ELF-1 (cell line): ENCODE results near the gene SIAE.

Experiments used
- DNase-seq: peaks from one replicate; pipeline ENCODE4 v3.0.0-alpha.2; 2016; ENCODE audit warnings: low read depth, low spot score

Gene SIAE, protein sequence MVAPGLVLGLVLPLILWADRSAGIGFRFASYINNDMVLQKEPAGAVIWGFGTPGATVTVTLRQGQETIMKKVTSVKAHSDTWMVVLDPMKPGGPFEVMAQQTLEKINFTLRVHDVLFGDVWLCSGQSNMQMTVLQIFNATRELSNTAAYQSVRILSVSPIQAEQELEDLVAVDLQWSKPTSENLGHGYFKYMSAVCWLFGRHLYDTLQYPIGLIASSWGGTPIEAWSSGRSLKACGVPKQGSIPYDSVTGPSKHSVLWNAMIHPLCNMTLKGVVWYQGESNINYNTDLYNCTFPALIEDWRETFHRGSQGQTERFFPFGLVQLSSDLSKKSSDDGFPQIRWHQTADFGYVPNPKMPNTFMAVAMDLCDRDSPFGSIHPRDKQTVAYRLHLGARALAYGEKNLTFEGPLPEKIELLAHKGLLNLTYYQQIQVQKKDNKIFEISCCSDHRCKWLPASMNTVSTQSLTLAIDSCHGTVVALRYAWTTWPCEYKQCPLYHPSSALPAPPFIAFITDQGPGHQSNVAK

GRCh38 chr11:124673333-124674167 is at the start of gene SIAE, which contains the start of gene SPA17:
SIAE (minus strand) TSS chr11:124673739; CDS start chr11:124673708, 31 bp downstream.
SPA17 (plus strand) TSS chr11:124673904; CDS start chr11:124675265, 1,361 bp downstream.
- peak; percentile 99 for DNase-seq

- no peak for DNase-seq
Observed at GRCh38 chr11:124722176-124722575, 48.6 kb upstream of the SIAE start.

DNA sequence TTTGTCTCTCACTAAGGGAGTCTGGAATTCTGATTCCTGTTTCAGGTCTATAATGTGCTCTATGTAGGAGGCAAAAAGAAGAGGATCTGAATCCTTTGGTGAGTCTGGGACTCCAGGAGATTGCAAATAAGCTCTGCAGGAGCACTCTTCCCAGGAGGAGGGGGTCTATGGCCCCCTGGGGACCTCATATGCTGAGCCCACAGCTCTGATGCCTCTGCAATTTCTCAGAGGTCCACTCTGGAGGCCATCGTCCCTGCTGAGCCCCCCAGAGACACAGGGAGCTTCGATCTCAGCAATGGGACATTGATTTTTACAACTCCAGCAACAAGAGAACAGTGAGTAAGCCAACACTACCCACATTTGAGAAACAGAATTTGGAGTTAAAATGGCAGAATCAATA is 46.0 kb upstream of the SIAE start:
- no peak for DNase-seq

- DNase-seq, result no peak
Observed at GRCh38 chr11:124718801-124719200, 45.3 kb upstream of the SIAE start.

DNA sequence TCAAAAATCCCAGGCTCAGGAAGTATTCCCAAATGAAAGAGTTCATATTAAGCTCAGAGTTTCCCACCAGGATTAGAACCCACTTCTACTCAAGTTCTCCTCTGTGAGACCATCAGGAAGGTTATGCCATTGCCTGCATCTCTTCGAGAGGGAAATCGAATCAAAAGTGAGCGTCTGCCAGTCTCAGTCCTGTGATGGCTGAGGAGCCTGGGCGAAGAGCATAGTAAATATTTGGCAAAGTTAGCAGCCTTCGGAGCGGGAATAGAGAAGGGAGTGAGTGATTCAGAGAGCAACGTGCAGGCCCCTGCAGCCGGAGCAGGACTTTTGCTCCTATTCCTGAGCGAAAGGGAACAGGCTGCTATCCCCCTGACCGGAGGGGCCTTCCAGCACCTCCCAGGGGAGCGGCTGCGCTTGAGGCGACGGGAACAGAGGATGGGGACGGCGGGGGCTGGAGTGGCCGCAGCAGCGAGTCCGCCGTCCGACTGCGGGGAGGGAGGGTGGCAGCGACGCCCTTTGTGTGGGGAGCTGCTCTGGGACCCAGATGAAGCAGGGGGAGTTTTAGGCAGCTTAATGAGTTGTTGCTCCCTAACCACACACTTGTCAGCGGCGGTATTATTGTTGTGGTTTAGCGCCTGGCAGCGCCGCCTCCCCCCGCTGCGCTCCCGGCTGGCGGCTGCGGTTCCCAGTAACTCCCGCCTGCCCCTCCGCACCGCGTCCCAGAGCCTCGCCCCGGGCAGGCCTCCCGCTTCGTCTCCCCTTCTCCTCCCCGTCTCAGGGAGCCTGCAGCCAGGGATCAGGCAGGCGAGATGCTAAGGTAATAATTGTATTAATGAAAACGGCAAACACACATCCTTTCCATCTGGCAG is 44.5 kb upstream of the SIAE start:
- peak; percentile 75 for DNase-seq

- DNase-seq, result no peak
Observed at GRCh38 chr11:124717421-124717785, 43.9 kb upstream of the SIAE start.

- no peak for DNase-seq
Observed at GRCh38 chr11:124716591-124716990, 43.1 kb upstream of the SIAE start.

- DNase-seq, result no peak
Observed at GRCh38 chr11:124712392-124712791, 38.9 kb upstream of the SIAE start.

DNA sequence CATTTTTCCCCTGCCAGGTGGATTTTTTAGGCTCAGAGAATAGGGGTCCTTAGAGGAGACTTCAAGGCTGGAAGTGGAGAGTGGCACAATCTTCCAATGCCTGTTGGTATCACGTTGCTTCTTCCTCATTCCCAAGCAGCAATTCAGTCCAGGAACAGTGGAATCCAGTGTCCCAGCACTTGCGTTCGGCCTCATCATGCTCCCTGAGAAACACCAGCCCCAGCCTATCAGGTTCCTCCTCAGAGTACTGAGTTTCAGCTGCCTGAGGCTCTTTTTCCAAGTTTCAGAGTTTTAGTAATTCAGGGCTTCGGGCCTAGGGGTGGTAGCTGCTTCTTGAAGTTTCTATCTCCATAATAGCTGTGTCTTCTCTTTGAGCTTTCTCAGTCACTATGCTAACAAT is 34.3 kb upstream of the SIAE start:
- DNase-seq, result no peak

DNA sequence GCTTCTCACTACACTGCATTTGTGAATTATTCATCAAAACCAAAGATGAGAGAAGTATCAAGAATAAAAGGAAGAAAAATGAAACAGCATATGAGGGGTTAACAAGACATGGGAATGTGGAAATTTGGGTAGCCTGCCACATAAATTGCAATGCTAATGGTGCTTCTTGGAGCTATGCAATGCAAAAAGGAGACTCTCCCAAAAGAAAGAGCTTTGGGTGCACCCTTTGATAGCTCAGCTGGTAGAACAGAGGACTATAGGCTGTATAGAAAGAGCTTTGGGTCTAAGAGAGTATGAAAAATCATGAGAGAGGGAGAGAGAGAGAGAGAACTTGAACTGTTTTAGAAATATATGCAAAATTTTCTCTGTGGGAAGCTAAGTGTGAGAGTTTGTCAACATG is 26.5 kb upstream of the SIAE start:
- DNase-seq, result no peak

DNA sequence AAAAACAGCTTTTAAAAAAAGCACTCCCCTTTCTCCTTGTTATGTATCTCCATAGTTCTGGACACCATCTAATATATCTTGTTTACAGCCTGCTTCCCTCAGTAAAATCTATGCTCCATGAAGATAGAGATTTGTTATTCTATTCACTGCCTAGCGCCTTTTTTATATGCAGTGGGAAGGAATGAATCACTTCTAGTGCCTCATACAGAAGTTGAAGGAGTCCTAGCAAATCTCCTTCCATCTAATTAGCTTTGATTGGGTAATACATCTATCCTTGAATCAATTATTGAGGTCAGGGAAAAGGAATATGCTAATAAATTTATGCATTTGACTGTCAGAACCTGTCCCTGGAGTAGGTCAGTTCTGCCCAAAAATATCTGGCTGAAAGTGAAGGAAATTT is 26.0 kb upstream of the SIAE start:
- no peak for DNase-seq

DNA sequence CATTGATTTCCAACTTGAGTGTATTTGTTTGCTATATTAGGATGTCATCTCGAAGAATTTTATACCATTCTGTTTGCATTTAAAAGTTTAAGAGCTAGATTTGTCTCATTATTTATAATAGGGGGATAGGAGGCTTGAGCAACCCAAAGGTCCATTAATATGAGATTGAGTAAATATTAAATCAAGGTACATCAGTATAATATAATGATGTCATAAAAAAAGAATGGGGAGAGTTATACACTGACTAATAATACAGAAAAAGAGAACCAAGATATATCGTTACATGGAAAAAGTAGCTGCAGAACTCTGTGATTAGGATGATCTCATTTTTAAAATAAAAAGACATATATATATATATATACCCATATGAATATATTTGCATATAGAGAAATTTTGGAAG is 19.6 kb upstream of the SIAE start:
- no peak for DNase-seq

DNA sequence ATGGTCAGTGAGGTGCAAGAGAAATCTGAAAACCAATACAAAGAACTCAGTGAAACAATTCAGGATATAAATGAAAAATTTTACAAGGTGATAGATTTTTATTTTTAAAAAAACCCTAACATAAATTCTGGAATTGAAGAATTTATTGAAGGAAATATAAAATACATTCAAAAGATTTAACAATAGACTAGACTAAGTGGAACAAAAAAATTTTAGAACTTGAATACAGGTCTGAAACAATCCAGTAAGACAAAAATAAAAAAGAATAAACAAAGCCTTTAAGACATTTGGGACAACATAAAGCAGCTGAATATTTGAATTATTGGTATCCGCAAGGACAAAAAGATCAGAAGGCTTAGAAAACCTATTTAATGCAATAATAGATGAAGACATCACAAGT is 8.9 kb upstream of the SIAE start:
- DNase-seq, result no peak

DNA sequence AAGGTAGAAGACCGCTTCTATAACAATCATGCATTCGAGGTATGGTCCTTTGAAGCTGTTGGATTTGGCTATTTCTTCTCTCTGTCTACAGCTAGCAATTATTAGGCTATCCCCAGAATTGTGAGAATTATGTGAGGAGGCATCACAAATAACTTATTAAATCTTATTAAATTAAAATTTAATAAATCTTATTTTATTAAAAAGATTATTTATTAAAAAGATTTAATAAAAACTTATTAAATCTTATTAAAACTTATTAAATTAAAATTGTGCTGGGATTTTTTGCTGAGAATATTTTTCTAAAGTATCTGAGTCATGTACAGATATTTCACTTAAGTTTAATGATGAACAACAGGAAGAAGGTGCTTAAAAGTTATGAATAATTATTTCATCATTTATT is 7.9 kb upstream of the SIAE start:
- no peak for DNase-seq

DNA sequence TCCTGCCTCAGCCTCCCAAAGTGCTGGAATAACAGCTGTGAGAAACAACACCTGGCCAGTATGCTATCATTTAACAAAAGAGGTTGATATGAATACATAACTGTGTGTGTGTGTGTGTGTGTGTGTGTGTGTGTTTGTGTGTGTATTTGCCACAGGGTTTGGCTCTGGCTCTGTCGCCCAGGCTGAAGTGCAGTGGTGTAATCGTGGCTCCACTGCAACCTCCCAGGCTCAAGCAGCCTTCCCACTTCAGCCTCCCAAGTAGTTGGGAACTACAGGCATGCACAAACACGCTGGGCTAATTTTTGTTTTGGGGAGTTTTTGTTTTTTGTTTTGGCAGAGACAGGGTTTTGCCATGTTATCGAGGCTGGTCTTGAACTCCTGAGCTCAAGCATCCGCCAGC is 4.9 kb upstream of the SIAE start:
- DNase-seq, result no peak

DNA sequence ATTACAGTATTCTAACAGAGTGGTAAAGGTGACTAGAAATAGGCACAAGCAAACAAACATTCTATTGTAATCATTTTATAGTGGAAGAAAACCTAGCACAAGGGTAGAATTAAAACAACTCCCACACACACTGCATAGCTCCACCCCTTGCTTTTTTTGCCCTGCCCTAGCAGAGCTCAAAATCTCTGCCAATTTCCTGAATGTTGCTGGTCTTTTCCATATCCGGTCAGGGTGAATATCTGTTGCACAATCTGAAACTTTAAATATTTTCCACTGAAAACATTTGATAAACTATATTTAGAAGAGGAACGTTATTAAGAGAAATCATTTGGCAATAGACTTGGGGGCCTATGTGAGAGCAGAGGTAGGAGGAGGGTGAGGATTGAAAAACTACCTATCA is 2.8 kb upstream of the SIAE start:
- no peak for DNase-seq

- no peak for DNase-seq
Observed at GRCh38 chr11:124674571-124674970, 1.0 kb upstream of the SIAE start.

DNA sequence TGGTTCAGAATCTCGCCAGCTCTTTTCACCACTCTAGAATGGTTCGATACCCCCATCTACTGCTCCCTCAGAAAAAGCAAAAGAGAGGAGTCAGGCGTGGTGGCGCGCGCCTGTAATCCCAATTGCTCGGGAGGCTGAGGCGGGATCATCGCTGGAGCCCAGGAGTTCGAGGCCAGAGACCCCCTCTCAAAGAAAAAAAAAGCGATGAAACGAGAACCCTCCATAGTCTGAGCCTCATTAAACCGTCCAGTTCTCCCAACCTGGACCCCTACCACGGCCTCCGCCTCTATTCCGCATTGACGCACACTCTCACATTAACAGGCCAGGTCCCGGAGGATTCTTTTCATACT is 604 bp upstream of the SIAE start:
- DNase-seq, result peak; percentile 11

GRCh38 chr11:124672536-124673215 is 863 bp downstream of the SIAE start:
- DNase-seq, result no peak

- DNase-seq, result no peak
Observed at GRCh38 chr11:124670732-124671131, 2.8 kb downstream of the SIAE start.

DNA sequence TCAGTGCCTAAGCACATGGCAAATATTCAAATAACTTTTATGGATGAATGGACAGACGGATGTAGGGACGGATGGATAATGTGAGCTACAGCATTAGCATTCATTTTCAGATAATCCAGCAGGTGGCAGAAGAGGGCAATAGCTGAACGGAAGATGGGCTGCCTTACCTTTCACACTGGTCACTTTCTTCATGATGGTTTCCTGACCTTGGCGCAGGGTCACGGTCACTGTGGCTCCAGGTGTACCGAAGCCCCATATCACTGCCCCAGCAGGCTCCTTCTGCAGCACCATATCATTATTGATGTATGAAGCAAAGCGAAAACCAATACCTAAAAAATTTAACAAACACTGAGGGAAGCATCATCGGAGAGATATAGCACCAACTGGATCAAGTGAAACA is 4.3 kb downstream of the SIAE start:
- DNase-seq, result peak; percentile 30
